SU-DHL-6 (cell line): Measurements from ENCODE around the gene STIP1.

ENCODE experiments used
- H2AFZ ChIP-seq: fragments of 200-600 bp; sonication (generic); 2 replicates; pipeline ENCODE4 v1.6.1; 2014; ENCODE audit warnings: low read depth, mild to moderate bottlenecking, moderate library complexity, mixed read lengths, antibody characterized with exemption, low read length; ENCODE audit not compliant: severe bottlenecking
- H3F3A ChIP-seq: fragments of 200-600 bp; shearing (Covaris generic); 2 replicates; pipeline ENCODE4 v1.6.0; 2016; ENCODE audit warnings: antibody characterized with exemption, mild to moderate bottlenecking; ENCODE audit not compliant: insufficient read depth
- H3K27ac ChIP-seq: fragments of 200-600 bp; sonication (generic); 2 replicates; pipeline ENCODE4 v1.5.1; 2016; ENCODE audit warnings: low read depth, mild to moderate bottlenecking, low read length, moderate library complexity, mixed read lengths
- H3K27me3 ChIP-seq: fragments of 200-600 bp; sonication (generic), shearing (Covaris generic); 2 replicates; pipeline ENCODE4 v1.6.0; 2014; ENCODE audit warnings: mild to moderate bottlenecking, low read length
- H3K36me3 ChIP-seq: fragments of 200-600 bp; sonication (generic); 2 replicates; pipeline ENCODE4 v1.6.1; 2014; ENCODE audit warnings: mild to moderate bottlenecking, low read length, mixed read lengths
- H3K4me2 ChIP-seq: fragments of 300-600, 200-600 bp; shearing (Covaris generic), sonication (generic); 2 replicates; pipeline ENCODE4 v1.6.0; 2014; ENCODE audit warnings: low read length, low read depth, mild to moderate bottlenecking; ENCODE audit not compliant: poor library complexity, severe bottlenecking
- H3K4me3 ChIP-seq: fragments of 200-600 bp; sonication (generic); 2 replicates; pipeline ENCODE4 v1.5.1; 2014; ENCODE audit warnings: antibody characterized with exemption, low read length, mild to moderate bottlenecking, mixed read lengths; ENCODE audit not compliant: insufficient read depth, poor library complexity, severe bottlenecking
- H3K79me2 ChIP-seq: fragments of 200-600 bp; sonication (generic); 2 replicates; pipeline ENCODE4 v1.6.1; 2014; ENCODE audit warnings: mild to moderate bottlenecking, low read length, moderate library complexity; ENCODE audit not compliant: insufficient read depth
- H3K9ac ChIP-seq: fragments of 200-600 bp; sonication (generic); 2 replicates; pipeline ENCODE4 v1.7.0; 2014; ENCODE audit warnings: mild to moderate bottlenecking, low read length
- H3K9me2 ChIP-seq: fragments of 200-600 bp; sonication (generic); replicated peaks from 2 replicates; pipeline ENCODE4 v1.6.1; 2014; ENCODE audit warnings: low read length; ENCODE audit not compliant: insufficient read depth
- H3K9me3 ChIP-seq: fragments of 200-600 bp; sonication (generic); 2 replicates; pipeline ENCODE4 v1.6.1; 2014; ENCODE audit warnings: low read length, mixed read lengths; ENCODE audit not compliant: insufficient read depth
- H4K20me1 ChIP-seq: fragments of 200-600 bp; sonication (generic); 2 replicates; pipeline ENCODE4 v1.6.1; 2014; ENCODE audit warnings: low read depth, mild to moderate bottlenecking, antibody characterized with exemption, low read length, moderate library complexity, mixed read lengths
- CTCF ChIP-seq: fragments of 200-600 bp; sonication (generic); IDR thresholded peaks from one replicate; pipeline ENCODE4 v1.5.1; 2017; ENCODE audit warnings: antibody characterized with exemption, mild to moderate bottlenecking, low read length, moderate library complexity; ENCODE audit not compliant: insufficient read depth, poor library complexity, severe bottlenecking
- EZH2phosphoT487 ChIP-seq: fragments of 200-600 bp; sonication (generic), shearing (Covaris generic); conservative IDR thresholded peaks from 2 replicates; pipeline ENCODE4 v1.6.1; 2018; ENCODE audit warnings: mild to moderate bottlenecking, antibody characterized with exemption, low read length, moderate library complexity, mixed read lengths

Gene STIP1

DNA sequence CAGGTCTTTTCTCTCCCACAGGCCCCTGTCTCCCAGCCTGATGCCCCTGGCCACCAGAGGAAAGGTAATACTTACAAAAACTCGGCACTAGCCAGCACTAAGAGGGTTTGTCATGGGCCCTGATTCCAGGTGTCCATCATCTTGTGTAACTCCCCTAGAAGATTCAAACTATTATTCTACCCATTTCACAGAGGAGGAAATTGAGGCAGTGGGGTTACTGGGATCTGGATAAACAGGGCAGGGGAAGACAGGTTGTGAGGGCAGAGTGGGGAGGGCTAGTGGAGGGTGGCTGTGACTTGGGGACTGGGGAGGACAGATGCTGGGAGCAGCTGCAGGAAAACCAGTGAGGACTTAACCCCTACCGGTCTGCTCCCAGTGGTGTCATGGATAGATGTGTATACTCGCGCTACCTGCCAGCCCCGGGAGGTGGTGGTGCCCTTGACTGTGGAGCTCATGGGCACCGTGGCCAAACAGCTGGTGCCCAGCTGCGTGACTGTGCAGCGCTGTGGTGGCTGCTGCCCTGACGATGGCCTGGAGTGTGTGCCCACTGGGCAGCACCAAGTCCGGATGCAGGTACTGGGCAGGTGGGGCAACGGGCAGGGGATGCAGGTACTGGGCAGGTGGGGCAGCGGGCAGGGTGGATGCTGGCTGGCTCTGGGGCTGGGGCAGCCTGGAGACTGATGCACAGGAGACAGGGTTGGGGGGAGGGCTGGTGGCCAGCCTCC, 49.6 kb downstream of the STIP1 start:
- Histone ChIP-seq H3K4me3 (peak overlapping the region; percentile 72), H3K27me3 (no peaks in the 10 kb centered on the region), H3K27ac (peak overlapping the region; percentile 62), H3K4me2 (peak overlapping the region; percentile 81), H3K9me3 (no peaks in the 10 kb centered on the region), H4K20me1 (no peaks in the 10 kb centered on the region), H3K36me3 (no peaks in the 10 kb centered on the region), H3K9ac (peak overlapping the region; percentile 73), H2AFZ (no peak overlapping the region), H3F3A (peaks cover 37% of the 10 kb centered on the region), H3K9me2 (no peaks in the 10 kb centered on the region), H3K79me2 (peaks cover 7% of the 10 kb centered on the region; the same call in 1 of the 2 replicates)
- no peak for TF ChIP-seq EZH2phosphoT487
- no peak for TF ChIP-seq CTCF

- H2AFZ ChIP-seq, result no peak overlapping the region
- no peaks in the 10 kb centered on the region for H3K9me2 ChIP-seq
- H3K27ac ChIP-seq, result no peak overlapping the region
- H3K36me3 ChIP-seq, result no peaks in the 10 kb centered on the region
- H3K9me3 ChIP-seq, result no peaks in the 10 kb centered on the region
- H3K9ac ChIP-seq, result no peak overlapping the region
- peaks cover 13% of the 10 kb centered on the region; the same call in 1 of the 2 replicates for H3K79me2 ChIP-seq
- H4K20me1 ChIP-seq, result no peaks in the 10 kb centered on the region
- no peak for TF ChIP-seq CTCF
- no peak for TF ChIP-seq EZH2phosphoT487
- no peak overlapping the region for H3K4me2 ChIP-seq
- H3F3A ChIP-seq, result peaks cover 37% of the 10 kb centered on the region
- H3K4me3 ChIP-seq, result no peak overlapping the region
- H3K27me3 ChIP-seq, result no peaks in the 10 kb centered on the region
These were observed 51.5 kb downstream of the STIP1 start for GRCh38 chr11:64237484-64237951.

GRCh38 chr11:64238076-64238475, 52.1 kb downstream of the STIP1 start:
- H4K20me1 ChIP-seq, result no peaks in the 10 kb centered on the region
- H3K9me2 ChIP-seq, result no peaks in the 10 kb centered on the region
- H3K27me3 ChIP-seq, result no peaks in the 10 kb centered on the region
- H3K4me3 ChIP-seq, result no peak overlapping the region
- peaks cover 13% of the 10 kb centered on the region; the same call in 1 of the 2 replicates for H3K79me2 ChIP-seq
- H3K9ac ChIP-seq, result no peak overlapping the region
- no peaks in the 10 kb centered on the region for H3K9me3 ChIP-seq
- TF ChIP-seq CTCF, result no peak
- H2AFZ ChIP-seq, result no peak overlapping the region
- 0 out of 2 replicates have a peak overlapping the region, but pooled peaks have one; percentile 3 for H3K27ac ChIP-seq
- no peaks in the 10 kb centered on the region for H3K36me3 ChIP-seq
- no peak overlapping the region for H3K4me2 ChIP-seq
- peaks cover 34% of the 10 kb centered on the region for H3F3A ChIP-seq
